ENCODE results near the gene RCL1. TPM values are rescaled to one million over a fixed set of nuclear protein-coding genes. Genes with fewer than 3 reads are reported as not detected.

RCL1 gene
- total and polyA plus RNA-seq, 2 of the 13 experiments (the other 11 are each of a cell fraction or from before 2014, with no cell fraction given): 22.3 to 31.6 TPM

- TF ChIP-seq ZNF18 (CRISPR knock-in tag; IDR thresholded peaks at IDR 0.05; ENCODE audit: insufficient replicate concordance) (no peak), CTCF (CRISPR knock-in tag; IDR thresholded peaks at IDR 0.05) (peak; percentile 66), ZNF652 (CRISPR knock-in tag; IDR thresholded peaks at IDR 0.05; ENCODE audit: borderline replicate concordance, low read depth) (no peak), GTF3A (CRISPR knock-in tag; conservative IDR thresholded peaks at IDR 0.05) (no peak), SOX5 (CRISPR knock-in tag; IDR thresholded peaks at IDR 0.05; ENCODE audit: borderline replicate concordance) (no peak), RFXAP (CRISPR knock-in tag; IDR thresholded peaks at IDR 0.05; ENCODE audit: borderline replicate concordance) (no peak), TEAD3 (CRISPR knock-in tag; optimal IDR thresholded peaks at IDR 0.05; ENCODE audit: borderline replicate concordance) (peak; percentile 80)
Measured at GRCh38 chr9:4796988-4797853, 4.5 kb downstream of the RCL1 start (continued).

- WGBS (ENCODE audit: low lambda C conversion rate): 79% methylated on average over 4 of the region's 4 CpGs
- ATAC-seq (no peak), DNase-seq (ENCODE audit: low spot score) (no peak), FAIRE-seq (no peak)
- no peaks in the 10 kb centered on the region for H3K9me3 ChIP-seq (ENCODE audit: low read length)
- no peak overlapping the region for H3K27ac ChIP-seq (ENCODE audit: extremely low read length, insufficient read depth, low read length)
- peaks cover 12% of the 10 kb centered on the region for H4K20me1 ChIP-seq (ENCODE audit: insufficient read depth, low read length)
- no peaks in the 10 kb centered on the region for H3K36me3 ChIP-seq (replicated peaks in 1 of 2; ENCODE audit: control insufficient read depth in 1 of 2, insufficient read depth in 2 of 2, low read length in 2 of 2)
- no peak overlapping the region for H3K9ac ChIP-seq (ENCODE audit: insufficient read depth, low read depth, low read length)
- H3K4me2 ChIP-seq (ENCODE audit: low read depth, low read length): no peak overlapping the region
- H3K27me3 ChIP-seq (ENCODE audit: control insufficient read depth in 1 of 2, insufficient read depth in 2 of 2, low read length in 2 of 2): no peaks in the 10 kb centered on the region; a peak in 1 of 5 replicates
- ChIA-PET CTCF (ENCODE audit: low intra/inter-chr PET ratio, low total read pairs) (interaction anchor here (1.6 kb wide), 1 partner anchor 38 kb away, joined by 5 read pairs; no protein-coding TSS in a partner anchor), POLR2A (interaction anchor here (1.4 to 2.0 kb wide), 2 partner anchors 41 to 57 kb away, joined by 3 to 8 read pairs; no protein-coding TSS in a partner anchor)
- H3K79me2 ChIP-seq (ENCODE audit: insufficient read depth, low read length): peaks cover 89% of the 10 kb centered on the region
- no peak overlapping the region for H3K4me3 ChIP-seq (replicated peaks in 1 of 3; ENCODE audit: insufficient read depth in 1 of 3, low read depth in 2 of 3, low read length in 3 of 3)
- H3K4me1 ChIP-seq (ENCODE audit: insufficient read depth, low read length): peaks cover 44% of the 10 kb centered on the region
- BruUV-seq (replicated peaks): no TSS peak
- in situ Hi-C loops (cut with HindIII; ENCODE audit: extremely low pct_ligation_motif_present, low pct_unique_long_range_greater_than_20kb): no loop called here
- intact Hi-C loops (cut with micrococcal nuclease; ENCODE audit: unreplicated experiment): loop anchor here (1.0 to 10.0 kb wide), 3 partner anchors 36 to 127 kb away; no protein-coding TSS in a partner anchor
- no peak overlapping the region for H2AFZ ChIP-seq (ENCODE audit: low read length)
- TF ChIP-seq SRY (CRISPR knock-in tag; IDR thresholded peaks at IDR 0.05) (no peak), RXRA (CRISPR knock-in tag; IDR thresholded peaks at IDR 0.05) (no peak), ZNF639 (CRISPR knock-in tag; conservative IDR thresholded peaks at IDR 0.05) (no peak), ZNF281 (CRISPR knock-in tag; IDR thresholded peaks at IDR 0.05; ENCODE audit: borderline replicate concordance) (no peak), ZBTB38 (CRISPR knock-in tag; IDR thresholded peaks at IDR 0.05) (no peak), NBN (conservative IDR thresholded peaks at IDR 0.05) (no peak)
Measured at GRCh38 chr9:4797854-4798150, 5.1 kb downstream of the RCL1 start.

All from HepG2 (cell line).